GM10248 (cell line): ENCODE measurements around the gene SUV39H2.
A peak's percentile ranks its signal among the peaks of the same experiment; 100 is the strongest.

Experiments
- CTCF ChIA-PET: fragments of 300-600 bp; sonication (Branson Sonifier 250); formaldehyde crosslinking; extraction: SDS; loops from one replicate; lab custom pipeline; 2021; ENCODE audit warnings: antibody characterized with exemption; lab: Yijun Ruan, JAX
- POLR2A ChIA-PET: fragments of 350-650 bp; sonication (Branson Sonifier 250); formaldehyde crosslinking; extraction: SDS; loops from one replicate; lab custom pipeline; 2020; ENCODE audit warnings: antibody characterized with exemption; lab: Yijun Ruan, JAX
- DNase-seq: peaks from one replicate; pipeline ENCODE4 v3.0.0; 2012; ENCODE audit errors: extremely low spot score
- TF ChIP-seq, protein P1 (sequence below): IDR thresholded peaks from 2 replicates; pipeline ENCODE4 v1.5.1; 2012; ENCODE audit warnings: mild to moderate bottlenecking, low read depth; ENCODE audit errors: extremely low read depth, missing control alignments, control extremely low read depth

The SUV39H2 gene

DNA sequence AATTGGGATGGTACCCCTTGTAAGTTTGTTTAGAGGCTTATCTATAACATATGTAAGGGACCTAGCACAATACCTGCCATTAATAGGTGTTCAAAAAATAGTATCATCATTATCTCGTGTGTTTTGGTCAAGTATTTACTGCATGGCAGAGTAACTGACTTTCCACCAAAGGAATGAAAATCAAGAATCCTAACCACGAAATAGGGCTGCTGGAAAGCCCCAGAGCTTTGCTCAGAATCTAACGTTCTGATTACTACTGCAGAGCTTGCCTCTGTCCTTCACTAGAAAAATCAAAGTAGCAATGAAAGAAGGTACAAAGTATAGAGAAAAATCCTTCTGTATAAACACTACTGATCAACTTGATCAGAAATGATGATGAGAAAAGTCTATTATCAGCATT, 40.3 kb downstream of the SUV39H2 start:
- CTCF ChIA-PET: interaction anchor here (1.0 to 1.6 kb wide), 2 partner anchors 9 to 13 kb away, joined by 3 to 4 read pairs; no protein-coding TSS in a partner anchor
- DNase-seq: no peak
- TF ChIP-seq, protein P1, sequence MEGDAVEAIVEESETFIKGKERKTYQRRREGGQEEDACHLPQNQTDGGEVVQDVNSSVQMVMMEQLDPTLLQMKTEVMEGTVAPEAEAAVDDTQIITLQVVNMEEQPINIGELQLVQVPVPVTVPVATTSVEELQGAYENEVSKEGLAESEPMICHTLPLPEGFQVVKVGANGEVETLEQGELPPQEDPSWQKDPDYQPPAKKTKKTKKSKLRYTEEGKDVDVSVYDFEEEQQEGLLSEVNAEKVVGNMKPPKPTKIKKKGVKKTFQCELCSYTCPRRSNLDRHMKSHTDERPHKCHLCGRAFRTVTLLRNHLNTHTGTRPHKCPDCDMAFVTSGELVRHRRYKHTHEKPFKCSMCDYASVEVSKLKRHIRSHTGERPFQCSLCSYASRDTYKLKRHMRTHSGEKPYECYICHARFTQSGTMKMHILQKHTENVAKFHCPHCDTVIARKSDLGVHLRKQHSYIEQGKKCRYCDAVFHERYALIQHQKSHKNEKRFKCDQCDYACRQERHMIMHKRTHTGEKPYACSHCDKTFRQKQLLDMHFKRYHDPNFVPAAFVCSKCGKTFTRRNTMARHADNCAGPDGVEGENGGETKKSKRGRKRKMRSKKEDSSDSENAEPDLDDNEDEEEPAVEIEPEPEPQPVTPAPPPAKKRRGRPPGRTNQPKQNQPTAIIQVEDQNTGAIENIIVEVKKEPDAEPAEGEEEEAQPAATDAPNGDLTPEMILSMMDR: no peak
- POLR2A ChIA-PET: no interaction called here

DNA sequence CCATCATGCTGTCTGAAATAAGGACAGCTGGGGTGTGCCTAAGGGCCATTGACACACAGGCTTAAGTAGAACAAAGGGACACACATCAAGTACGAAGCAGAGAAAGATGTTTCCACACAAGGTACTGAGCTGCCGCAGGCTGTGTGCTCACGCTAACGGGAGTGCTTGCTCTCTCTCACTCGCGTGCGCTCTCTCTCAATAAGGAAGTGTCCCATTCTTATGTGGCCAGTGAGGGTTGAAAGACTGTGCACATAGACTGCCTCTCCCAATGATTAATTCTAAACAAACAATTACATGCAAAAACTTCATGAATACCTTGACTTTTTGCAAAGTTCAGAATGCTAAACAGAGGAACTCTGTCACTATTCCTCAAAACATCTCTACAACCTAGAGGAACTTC, 45.3 kb downstream of the SUV39H2 start:
- TF ChIP-seq, protein P1: no peak
- POLR2A ChIA-PET: no interaction called here

GRCh38 chr10:14925268-14925667, 46.6 kb downstream of the SUV39H2 start:
- TF ChIP-seq, protein P1: no peak
- CTCF ChIA-PET: no interaction called here
- DNase-seq: no peak
- POLR2A ChIA-PET: no interaction called here

More for the DNA sequence above, 45.3 kb downstream of the SUV39H2 start:
- CTCF ChIA-PET: interaction anchor here (2.2 kb wide), 1 partner anchor 29 kb away, joined by 6 read pairs; no protein-coding TSS in a partner anchor
- DNase-seq: no peak

DNA sequence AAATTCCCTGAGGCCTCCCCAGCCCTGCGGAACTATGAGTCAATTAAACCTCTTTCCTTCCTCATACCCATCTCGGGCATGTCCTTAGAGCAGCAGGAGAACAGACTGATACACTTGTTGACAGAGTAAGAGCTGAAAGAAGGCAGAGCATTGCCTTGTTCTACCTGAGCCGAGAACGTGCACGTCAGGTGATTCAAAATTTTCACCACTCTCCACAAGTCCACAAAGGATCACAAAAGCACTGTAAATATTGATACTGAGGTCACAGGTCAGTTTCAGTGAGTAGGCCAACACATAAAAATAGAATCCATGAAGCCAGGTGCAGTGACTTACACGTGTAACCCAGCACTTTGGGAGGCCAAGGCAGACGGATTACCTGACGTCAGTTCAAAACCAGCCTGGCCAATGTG, 47.4 kb downstream of the SUV39H2 start:
- POLR2A ChIA-PET: interaction anchor here (1.2 kb wide), 1 partner anchor 88 kb away, joined by 3 read pairs; the partner anchor contains the start of genes CDNF, HSPA14 and MSANTD7
- CTCF ChIA-PET: interaction anchor here (0.9 to 1.6 kb wide), 4 partner anchors 9 to 34 kb away, joined by 3 to 6 read pairs (median 5); partner anchors contain the start of gene MEIG1
- DNase-seq: no peak
- TF ChIP-seq, protein P1: no peak

GRCh38 chr10:14926722-14927416, 48.2 kb downstream of the SUV39H2 start:
- ChIA-PET CTCF (interaction anchor here (0.9 to 2.3 kb wide), 5 partner anchors 9 to 33 kb away, joined by 3 to 6 read pairs (median 5); partner anchors contain the start of gene MEIG1), POLR2A (interaction anchor here (0.6 to 1.2 kb wide), 5 partner anchors 26 to 280 kb away, joined by 3 to 10 read pairs (median 6); partner anchors contain the start of genes CDNF, HSPA14 and MSANTD7)
- TF ChIP-seq, protein P1: no peak
- peak; percentile 86 for DNase-seq

GRCh38 chr10:14930610-14931009, 51.9 kb downstream of the SUV39H2 start:
- ChIA-PET POLR2A (no interaction called here), CTCF (no interaction called here)
- no peak for DNase-seq
- TF ChIP-seq, protein P1: no peak
